ENCODE measurements around the gene NEUROD4. TPM values are rescaled to one million over a fixed set of nuclear protein-coding genes. Genes with fewer than 3 reads are reported as not detected.

NEUROD4 gene
- polyA plus RNA-seq, 4 donors: not detected

DNA sequence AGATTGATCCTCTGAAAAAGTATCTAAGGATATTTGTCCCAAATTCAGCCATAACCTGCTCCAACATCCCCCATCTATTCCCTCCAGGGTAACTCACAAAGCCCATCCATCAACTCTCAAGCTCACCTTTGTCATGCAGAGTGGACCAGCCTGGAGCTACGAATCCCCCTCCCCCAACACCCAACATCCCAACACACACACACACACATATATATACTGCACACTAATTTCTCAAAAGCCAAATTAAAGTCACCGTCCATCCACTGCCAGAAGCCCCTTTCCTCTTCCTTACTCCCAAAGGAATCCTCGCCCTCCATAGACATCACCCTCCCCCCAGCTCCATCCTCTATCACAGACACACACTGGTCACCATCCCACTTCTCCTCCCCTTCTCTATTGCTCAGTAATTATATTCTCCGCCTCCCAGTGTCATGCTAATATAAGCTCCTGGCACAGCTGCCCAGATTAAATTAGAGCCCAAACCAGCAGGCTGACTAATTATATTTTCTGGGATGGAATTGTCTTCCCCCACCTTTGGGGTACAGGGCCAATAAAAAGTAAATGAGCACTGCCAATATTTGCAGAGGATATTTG lies 21.7 kb upstream of the NEUROD4 start:
- DNase-seq (ENCODE audit: low read depth in 4 of 4, low spot score in 3 of 4): no peak

DNA sequence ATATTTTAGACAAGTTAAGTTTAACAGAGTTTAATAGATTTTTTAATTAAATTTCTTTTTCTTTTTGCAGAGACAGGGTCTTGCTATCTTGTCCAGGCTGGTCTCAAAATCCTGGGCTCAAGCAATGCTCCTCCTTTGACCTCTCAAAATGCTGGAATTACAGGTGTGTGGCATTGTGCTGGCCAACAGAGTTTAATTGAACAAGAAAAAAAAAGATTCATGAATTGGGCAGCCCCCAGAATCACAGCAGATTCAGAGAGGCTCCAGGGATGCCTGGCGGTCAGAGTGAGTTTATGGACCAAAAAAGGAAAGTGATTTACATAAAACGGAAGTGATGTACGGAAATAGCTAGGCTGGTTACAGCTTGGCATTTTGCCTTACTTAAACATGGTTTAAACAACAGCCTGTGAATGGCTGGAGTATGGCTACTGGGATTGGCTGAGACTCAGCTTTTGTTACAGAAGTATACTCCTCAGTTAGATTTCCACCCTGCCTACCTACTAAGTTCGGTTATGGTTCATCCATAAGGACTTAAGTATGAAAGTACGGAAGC lies 20.7 kb upstream of the NEUROD4 start:
- DNase-seq (ENCODE audit: low read depth in 4 of 4, low spot score in 3 of 4): no peak

DNA sequence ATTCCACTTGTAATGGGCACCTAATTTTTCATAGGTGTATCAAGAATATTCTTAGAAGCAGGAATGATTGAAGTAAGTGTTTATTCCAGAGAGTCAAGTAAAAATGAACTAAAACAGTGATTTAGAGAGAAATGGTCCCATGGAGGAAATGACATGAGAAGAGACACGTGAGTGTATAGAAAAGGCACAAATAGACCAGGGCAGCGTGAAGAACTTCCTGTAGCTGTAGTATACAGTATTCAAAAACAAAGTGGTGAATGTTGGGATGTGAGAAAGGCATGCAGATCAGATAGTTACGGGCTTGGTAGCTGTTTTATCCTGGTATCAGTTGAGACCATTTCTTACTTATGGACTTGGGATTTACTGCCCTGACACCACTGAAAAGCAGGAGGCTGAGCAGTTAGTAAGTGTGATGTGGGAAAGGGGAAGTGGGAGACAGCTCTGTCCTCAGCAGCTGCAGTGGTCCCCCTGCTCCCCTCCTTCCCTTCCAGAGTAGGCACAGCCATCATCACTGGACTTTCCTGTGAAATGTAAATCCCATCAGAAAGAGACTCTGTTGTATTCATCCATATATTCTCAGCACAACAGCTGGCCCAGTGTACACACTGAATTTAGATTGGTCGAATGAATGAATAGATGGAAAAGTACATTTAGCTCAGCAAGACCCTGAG lies 18.4 kb upstream of the NEUROD4 start:
- no peak for DNase-seq (ENCODE audit: low read depth in 4 of 4, low spot score in 3 of 4)

DNA sequence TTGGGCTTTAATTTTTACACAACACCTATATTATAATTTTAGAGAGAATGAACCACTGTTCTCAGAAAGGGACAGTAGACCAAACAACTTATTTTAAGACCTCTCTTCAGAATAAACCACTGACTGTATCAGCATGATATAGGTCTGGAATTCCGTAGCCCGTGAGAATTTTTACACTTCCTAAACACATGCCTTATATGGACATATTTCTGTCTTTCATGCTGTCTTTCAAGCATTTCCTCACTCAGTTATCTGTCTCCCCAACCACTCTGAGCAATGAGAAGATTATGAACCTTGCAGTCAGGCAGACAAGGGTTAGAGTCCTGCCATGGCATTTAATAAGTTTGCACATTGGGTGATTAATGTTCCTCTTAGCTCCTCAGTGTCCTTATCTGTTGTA lies 17.4 kb upstream of the NEUROD4 start:
- no peak for DNase-seq (ENCODE audit: low read depth in 4 of 4, low spot score in 3 of 4)

DNA sequence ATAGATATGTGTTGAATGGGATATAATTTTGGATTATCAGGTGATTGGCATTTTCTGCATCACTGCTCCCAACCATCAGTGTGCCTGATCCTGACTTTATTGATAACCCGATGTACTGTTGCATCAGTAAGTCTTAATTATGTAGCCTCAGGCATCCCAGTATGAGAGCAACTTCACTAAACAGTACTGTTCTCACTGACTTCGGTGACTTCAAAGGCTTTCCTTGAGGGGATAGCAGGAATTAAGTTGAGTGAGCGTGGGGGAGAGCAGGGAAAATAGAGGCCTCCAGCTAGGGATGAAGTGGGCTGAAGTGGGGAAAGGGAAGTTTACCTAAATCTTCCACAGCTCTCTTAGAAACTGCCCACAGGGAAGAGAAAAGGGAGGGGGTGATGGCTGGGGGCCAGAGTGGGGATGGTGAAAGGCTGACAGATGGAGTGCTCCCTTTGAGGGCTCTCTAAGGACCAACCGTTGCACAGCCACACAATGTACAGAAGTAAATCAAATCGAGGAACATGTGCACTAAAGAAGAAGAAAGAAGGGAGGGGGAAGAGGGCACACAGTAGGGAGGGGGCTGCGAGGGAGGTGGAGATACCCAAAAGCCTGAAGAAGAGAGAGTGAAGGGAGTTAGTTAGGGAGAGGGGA lies 10.7 kb upstream of the NEUROD4 start:
- no peak for DNase-seq (ENCODE audit: low read depth in 4 of 4, low spot score in 3 of 4)

DNA sequence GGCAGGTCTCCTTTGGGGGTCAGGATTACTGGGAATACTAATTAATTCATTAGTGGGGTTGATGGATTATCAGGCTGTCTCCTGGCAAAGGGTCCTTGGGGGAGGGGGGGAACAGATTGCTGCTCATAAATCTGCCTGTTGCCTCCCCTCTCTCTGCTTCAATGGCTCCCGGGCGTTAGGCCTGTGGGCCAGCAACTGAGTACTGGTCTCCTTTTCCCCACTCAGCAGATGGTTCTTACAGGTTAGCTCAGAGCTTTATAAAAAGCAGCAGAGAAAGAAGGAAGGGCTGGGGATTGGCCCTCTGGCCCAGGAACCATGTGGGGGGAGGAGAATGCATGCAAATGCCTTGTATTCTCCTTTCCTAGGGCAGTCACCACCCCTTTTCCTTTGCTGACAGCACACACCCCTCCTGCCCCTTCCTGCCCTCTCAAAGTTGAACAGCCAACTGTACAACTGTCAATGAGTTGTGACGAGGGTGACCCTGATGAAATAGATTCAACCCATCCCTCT lies 2.3 kb upstream of the NEUROD4 start:
- DNase-seq (ENCODE audit: low read depth in 4 of 4, low spot score in 3 of 4): no peak

DNA sequence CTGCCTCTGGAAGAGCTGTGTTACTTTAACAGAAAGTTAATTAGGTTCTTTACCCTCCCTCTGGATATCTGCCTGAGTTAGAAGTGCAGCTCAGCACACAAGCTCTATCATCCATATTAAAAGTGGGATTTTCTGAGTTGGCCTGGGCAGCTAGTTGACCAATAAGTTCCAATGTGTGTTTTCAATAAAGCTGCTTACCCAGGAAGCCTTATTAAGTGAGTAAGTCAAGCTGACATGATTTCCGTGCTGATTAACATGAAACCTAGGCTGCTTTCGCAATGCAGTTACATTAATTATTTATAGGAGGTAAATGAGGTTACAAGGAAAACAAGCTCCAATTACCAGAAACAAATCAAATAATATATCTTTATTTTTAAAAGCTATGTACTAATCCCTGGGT lies 4.8 kb downstream of the NEUROD4 start:
- no peak for DNase-seq (ENCODE audit: low read depth in 4 of 4, low spot score in 3 of 4)

DNA sequence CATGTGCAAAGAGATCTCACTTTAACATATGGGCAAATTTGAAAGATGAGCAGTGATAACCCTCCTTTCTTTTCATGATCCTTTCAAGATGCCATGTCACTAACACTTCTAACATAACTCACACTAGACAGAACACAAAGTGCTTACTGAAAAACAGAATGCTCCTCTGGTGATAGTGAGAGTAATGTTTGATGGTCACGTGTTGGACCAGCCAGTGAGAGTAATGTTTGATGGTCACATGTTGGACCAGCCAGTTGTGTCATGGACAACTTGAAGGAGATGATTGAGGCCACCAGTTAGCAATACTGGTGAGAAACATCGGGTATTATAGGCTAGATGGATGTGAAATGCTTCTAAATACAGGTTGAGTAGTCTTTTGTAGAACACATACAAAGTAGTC lies 5.7 kb downstream of the NEUROD4 start:
- no peak for DNase-seq (ENCODE audit: low read depth in 4 of 4, low spot score in 3 of 4)

DNA sequence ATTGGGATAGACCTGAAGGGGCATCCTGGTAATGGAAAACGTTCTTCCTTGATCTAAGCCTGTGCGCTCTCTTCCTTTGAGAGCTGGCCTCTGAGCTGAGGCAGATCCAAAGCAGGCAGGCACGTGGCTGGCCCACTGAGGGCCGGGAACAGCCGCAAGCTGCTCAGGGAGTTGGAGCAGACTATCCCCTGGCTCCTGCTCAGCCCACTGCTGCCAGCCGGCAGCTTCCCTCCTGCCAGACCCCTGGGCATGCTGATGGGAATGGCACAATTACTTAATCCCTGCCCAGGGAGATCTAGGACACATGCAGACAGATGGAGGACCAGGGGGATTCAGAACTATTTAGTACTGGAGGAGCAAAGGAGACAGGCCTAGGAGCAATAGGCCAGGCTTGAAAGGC lies 14.4 kb downstream of the NEUROD4 start:
- no peak for DNase-seq (ENCODE audit: low read depth in 4 of 4, low spot score in 3 of 4)

DNA sequence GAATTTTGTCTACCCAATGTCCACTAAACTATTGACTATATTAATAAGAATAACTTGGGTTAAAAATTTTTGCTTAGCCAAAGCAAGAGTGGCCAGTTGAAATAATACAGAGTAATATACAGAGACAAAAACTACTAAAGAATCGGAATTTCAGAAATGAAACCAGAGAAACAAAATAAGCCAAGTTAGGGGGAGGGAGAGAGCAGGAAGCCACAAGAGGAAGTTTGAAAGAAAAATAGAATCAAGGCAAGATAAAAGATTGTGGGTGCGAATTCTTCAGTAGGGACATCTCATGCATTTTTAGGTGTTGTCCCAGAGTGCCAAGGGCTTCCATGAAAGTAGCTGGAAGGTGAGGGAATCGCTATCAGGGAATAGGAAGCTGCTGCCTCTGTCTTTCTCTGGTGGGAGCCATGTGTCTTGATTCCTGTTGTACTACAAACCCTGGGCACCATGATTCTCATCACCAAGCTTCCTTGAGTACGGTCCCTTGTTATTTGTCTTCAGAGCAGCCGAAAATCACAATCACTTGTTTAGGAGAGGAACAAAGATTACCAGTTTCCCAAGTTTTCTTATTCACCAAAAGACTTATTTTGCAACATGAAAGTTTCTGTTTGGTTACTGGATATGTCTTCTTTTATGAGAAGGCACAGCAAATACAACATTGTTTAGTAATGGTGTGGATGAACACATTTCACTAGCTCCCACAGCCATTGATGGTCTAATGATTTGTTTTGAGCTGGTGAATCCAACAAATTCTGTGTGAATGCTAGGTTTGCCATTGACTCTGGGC lies 16.7 kb downstream of the NEUROD4 start:
- DNase-seq (ENCODE audit: low read depth in 4 of 4, low spot score in 3 of 4): no peak

DNA sequence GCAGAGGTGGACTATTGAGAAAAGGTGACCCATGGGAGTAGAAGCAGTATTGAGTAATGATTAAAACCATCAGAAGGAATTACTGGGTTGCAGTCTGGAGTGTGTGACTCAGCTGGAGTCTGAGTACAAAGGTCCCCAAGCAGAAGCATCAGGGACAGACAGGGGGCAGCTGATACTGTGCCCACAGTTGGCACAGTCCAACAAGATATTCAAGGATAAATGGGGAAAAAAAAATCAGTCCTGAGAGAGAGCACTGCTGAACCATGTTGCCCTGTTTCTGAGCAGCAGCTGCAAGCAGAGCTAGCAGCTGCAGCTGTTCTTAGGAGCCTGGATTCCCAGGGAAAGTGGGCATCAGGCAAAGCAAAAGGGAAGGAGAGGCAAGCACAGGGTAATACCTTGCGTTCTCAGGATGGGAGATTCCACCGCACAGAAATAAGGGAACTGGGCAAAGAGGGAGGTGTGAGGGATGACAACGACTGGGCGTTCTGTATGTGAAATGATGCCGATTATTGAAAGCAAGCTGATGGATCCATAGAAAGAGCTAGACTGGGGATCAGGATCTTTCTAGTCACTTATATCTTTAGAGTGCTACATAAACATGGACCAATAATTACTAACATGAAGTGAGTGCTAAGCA lies 17.7 kb downstream of the NEUROD4 start:
- no peak for DNase-seq (ENCODE audit: low read depth in 4 of 4, low spot score in 3 of 4)

DNA sequence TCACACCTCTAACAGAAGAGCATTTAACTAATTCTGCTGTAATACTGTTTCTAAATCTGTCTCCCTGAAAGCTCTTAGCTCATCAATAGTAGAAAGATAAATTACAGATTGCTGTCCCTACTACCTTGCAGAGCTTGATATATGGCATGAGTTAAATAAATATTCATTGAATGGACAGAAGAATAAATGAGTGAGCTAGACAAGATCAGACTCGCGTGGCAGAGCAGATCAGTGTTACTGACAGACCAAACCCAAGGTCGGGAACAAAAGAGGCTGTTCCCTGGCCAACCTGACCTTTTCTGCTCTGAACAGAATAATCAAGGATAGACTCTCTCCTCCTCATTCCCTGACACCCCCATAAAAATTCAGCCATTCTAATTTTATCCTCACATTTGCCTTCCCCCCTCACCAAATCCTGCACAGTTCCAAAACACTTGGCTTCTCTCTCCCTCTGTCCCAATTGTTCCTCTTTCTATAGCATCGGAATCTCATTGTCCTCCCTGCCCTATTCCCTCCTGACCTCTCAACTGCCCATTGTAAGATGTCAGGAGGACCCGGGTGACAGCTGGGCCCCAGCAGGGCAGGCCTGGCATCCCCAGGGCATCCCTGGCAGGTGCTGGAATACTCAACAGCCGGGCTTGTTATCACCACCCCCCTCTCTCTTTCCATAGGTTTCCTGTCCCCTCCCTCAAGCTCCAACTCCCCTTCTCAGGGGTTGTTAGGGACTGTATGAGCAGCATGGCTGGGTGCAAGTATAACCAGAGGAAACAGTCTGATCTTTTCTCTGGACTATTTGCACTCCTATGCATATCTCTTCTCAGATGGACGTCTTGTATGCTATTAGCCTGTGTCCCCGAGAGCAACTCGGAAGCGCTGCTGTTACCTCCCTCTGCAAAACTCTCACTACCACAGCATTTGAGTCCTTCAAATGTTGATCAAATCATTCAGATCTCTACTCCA lies 19.9 kb downstream of the NEUROD4 start:
- no peak for DNase-seq (ENCODE audit: low read depth in 4 of 4, low spot score in 3 of 4)

DNA sequence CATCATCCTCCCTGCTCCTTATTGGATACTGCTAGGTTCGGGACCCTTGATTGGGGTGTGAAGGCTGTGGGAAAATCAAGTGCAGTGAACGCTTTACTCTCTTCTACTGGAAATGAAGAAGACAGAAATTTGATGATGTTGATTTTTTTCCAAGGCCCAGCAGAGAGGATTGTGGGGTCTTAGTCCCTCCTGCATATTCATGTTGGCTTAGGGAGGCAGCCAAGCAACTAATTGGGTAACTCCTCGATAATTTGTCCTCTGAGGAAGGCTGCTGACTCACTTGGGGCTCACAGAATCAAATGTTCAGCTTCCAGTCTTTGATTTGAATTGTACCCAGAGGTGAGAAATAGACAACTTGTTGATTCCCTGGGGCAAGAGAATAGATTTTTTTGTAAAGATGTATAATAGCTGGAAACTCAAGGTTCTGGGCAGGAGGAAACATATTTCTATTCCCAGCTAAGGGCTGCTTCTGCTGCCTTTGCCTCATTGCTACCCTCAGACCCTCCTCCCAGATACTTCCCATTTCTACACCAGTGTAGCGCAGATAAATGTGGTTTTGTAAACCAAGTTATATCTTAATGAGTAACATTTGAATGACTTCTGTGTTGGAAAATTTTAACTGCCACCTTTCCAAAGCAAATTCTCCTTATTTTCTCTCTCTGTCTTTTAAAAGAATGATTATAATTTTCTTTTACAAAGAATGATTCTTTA lies 21.7 kb downstream of the NEUROD4 start:
- DNase-seq (ENCODE audit: low read depth in 4 of 4, low spot score in 3 of 4): no peak

DNA sequence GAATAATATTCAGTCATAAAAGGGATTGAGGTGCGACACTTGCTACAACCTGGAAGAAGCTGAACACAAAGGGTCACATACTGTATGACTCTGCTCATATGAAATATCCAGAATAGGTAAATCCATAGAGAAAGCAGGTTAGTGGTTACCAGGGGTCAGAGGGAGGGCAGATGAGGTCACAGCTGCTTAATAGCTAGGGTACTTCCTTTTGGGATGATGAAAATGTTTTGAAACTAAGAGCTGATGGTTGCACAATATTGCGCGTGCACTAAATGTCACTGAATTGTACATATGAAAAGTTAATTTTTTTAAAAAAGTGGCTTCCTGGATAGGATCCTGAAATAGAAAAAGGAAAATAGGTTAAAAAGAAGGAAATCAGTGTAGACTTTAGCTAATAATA lies 23.8 kb downstream of the NEUROD4 start:
- no peak for DNase-seq (ENCODE audit: low read depth in 4 of 4, low spot score in 3 of 4)

DNA sequence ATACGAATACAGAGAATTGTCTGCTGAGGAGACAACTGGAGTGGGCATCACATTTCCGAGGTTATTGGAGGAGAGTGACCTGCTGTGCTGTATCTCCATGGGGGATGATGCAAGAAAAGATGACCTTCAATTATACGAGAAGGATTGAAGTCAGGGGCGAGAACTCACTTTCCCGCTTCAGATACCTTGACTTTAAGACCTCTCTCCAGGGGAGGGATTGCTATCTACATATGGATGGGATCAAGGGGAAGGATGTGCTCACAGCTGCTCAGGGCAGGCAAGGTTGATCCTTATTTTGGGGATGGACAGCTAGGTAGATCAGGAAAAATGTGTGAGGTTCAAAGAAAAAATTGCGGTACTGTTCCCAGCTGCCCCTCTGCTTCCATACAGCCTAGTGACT lies 24.4 kb downstream of the NEUROD4 start:
- DNase-seq (ENCODE audit: low read depth in 4 of 4, low spot score in 3 of 4): no peak

DNA sequence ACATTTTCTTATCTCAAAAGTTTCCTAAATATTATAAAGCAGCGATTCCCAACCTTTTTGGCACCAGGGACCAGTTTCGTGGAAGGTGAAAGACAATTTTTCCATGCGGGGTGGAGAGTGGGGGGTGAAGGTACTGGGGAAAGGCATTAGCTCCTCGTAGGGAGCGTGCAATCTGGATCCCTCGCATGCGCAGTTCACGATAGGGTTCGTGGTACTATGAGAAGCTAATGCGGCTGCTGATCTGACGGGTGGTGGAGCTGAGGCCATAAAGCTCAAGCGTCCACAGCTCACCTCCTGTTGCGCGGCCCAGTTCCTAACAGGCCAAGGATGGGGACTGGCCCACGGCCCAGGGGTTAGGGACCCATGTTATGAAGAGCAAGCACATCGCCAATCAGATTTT lies 29.9 kb downstream of the NEUROD4 start:
- no peak for DNase-seq (ENCODE audit: low read depth in 4 of 4, low spot score in 3 of 4)

DNA sequence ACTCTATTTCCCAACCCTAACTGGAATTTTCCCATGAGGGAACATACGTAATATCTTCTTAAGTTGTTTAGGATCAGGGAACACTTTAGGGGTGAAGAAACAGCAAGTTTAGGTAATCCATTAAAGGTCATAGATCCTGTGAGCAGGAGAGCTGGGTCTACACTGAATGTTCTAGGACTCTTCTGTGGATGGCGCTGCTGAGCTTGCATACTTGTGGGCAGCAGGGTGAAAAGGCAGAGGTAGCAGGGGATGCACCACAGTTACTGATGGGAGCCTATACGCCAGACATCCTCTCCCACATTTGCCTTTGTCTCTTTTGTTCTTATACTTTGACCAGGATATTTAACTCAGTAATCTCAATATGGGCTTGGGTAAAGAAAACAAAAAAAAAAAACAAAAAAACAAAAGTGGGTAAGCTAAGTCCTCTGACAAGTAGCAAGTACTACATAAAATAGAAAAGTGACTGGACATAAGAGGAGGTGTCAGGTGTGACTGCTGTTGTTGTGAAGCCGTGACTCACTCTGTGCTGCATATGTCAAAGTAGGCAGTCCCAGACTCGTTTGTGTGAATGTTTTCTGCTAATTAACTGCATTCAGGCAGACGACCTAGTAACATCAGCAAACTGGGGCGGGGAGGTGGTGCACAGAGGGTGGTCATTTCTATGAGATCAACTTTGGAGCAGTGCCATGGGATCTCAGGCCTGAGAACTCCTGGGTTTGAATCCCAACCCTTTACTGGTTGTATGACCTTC lies 31.6 kb downstream of the NEUROD4 start:
- DNase-seq (ENCODE audit: low read depth in 4 of 4, low spot score in 3 of 4): no peak

DNA sequence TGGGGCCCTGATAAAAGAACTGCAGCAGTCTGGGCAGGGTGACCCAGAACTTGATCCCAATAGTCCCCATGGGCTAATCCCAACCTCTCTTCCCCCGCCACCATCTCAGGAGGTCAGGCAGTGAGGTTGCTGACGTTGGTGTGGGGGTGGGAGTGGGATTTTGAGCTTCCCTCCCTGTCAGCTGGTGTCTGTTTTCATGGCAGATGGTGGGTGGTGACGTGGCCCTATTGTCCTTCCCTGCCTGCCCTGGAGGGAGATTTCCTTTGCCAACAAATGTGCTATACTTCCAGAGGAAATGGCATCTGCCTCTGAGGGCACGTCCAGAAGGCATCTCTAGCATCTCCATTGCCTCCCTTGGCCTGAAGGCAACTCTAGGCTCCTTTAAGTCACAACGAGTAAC lies 37.7 kb downstream of the NEUROD4 start:
- DNase-seq (ENCODE audit: low read depth in 4 of 4, low spot score in 3 of 4): no peak

Measured in left renal pelvis (tissue), 4 donors.